Loucy (cell line): ENCODE measurements around the gene CHN2.
"Not testable (repeated sequence)": the region's sequence is repeated elsewhere in the genome, so short reads cannot be mapped to it uniquely, and the experiment has no call there.

Experiments
- H2AFZ ChIP-seq: fragments of 200-600 bp; sonication (generic); 2 replicates; pipeline ENCODE4 v1.6.0; 2016; ENCODE audit warnings: antibody characterized with exemption, mild to moderate bottlenecking, low read length, moderate library complexity
- H3F3A ChIP-seq: fragments of 200-600 bp; 2 replicates; pipeline ENCODE4 v1.6.0; 2016; ENCODE audit warnings: antibody characterized with exemption, low read depth, mild to moderate bottlenecking
- H3K27me3 ChIP-seq: fragments of 200-600 bp; sonication (generic); 2 replicates; pipeline ENCODE4 v1.6.1; 2014; ENCODE audit warnings: low read length, mild to moderate bottlenecking; ENCODE audit not compliant: insufficient read depth, poor library complexity, severe bottlenecking
- H3K36me3 ChIP-seq: fragments of 200-600 bp; sonication (generic); 2 replicates; pipeline ENCODE4 v1.6.1; 2016; ENCODE audit warnings: low read length; ENCODE audit not compliant: insufficient read depth
- H3K4me1 ChIP-seq: fragments of 200-600 bp; sonication (generic); 2 replicates; pipeline ENCODE4 v1.5.1; 2014; ENCODE audit warnings: low read length, mild to moderate bottlenecking; ENCODE audit not compliant: insufficient read depth, poor library complexity, severe bottlenecking
- H3K4me2 ChIP-seq: fragments of 200-600 bp; sonication (generic); 2 replicates; pipeline ENCODE4 v1.6.0; 2014; ENCODE audit warnings: antibody characterized with exemption, low read length, low read depth, mild to moderate bottlenecking; ENCODE audit not compliant: poor library complexity, severe bottlenecking
- H3K4me3 ChIP-seq: fragments of 200-600 bp; sonication (generic); 2 replicates; pipeline ENCODE4 v1.5.1; 2014; ENCODE audit warnings: low read length, mild to moderate bottlenecking, mixed read lengths; ENCODE audit not compliant: poor library complexity, severe bottlenecking
- H3K79me2 ChIP-seq: fragments of 200-600 bp; sonication (generic); 2 replicates; pipeline ENCODE4 v1.6.1; 2014; ENCODE audit warnings: low read length; ENCODE audit not compliant: insufficient read depth
- H3K9ac ChIP-seq: fragments of 200-600 bp; sonication (generic); 2 replicates; pipeline ENCODE4 v1.6.0; 2014; ENCODE audit warnings: mild to moderate bottlenecking, low read depth, low read length, moderate library complexity; ENCODE audit not compliant: poor library complexity, severe bottlenecking
- H3K9me2 ChIP-seq: fragments of 200-600 bp; sonication (generic); replicated peaks from 2 replicates; pipeline ENCODE4 v1.6.1; 2016; ENCODE audit warnings: low read depth, low read length, mixed read lengths
- H3K9me3 ChIP-seq: fragments of 200-600 bp; sonication (generic); 2 replicates; pipeline ENCODE4 v1.6.1; 2014; ENCODE audit warnings: mild to moderate bottlenecking, antibody characterized with exemption, low read length, low read depth; ENCODE audit not compliant: insufficient read depth
- H4K20me1 ChIP-seq: fragments of 200-600 bp; sonication (generic); 2 replicates; pipeline ENCODE4 v1.6.0; 2014; ENCODE audit warnings: antibody characterized with exemption, low read length, mild to moderate bottlenecking; ENCODE audit not compliant: insufficient read depth, poor library complexity, severe bottlenecking
- EZH2phosphoT487 ChIP-seq: fragments of 200-600 bp; IDR thresholded peaks from 2 replicates; pipeline ENCODE4 v1.6.1; 2018; ENCODE audit warnings: antibody characterized with exemption, mild to moderate bottlenecking, moderate library complexity, borderline replicate concordance
- TF ChIP-seq, protein P1 (sequence below): fragments of 200-600 bp; sonication (generic); conservative IDR thresholded peaks from 2 replicates; pipeline ENCODE4 v1.5.1; 2014; ENCODE audit warnings: mild to moderate bottlenecking, antibody characterized with exemption, low read length

The CHN2 gene

DNA sequence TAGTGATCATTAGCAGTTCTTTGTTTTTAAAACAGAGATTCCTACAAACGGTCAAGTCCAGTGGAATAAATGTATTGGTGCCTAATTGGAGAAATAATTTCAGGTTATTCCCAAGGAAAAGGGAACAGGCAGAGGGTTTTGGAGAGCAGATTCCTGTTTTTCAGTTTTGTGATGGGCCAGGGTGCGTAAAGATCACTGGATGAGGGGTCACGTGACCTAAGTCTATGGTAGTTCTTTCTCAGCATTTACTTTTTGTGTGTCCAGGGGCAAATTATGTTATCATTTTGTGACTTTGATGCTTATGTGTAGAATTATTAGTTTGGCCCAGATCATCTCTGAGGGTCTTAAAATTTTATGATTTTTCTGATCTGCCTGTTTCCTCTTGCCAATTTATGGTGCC, 15.2 kb downstream of the CHN2 start:
- H3K79me2 ChIP-seq = peaks cover 27% of the 10 kb centered on the region
- H3K27me3 ChIP-seq = no peaks in the 10 kb centered on the region
- no peaks in the 10 kb centered on the region for H3K9me2 ChIP-seq

DNA sequence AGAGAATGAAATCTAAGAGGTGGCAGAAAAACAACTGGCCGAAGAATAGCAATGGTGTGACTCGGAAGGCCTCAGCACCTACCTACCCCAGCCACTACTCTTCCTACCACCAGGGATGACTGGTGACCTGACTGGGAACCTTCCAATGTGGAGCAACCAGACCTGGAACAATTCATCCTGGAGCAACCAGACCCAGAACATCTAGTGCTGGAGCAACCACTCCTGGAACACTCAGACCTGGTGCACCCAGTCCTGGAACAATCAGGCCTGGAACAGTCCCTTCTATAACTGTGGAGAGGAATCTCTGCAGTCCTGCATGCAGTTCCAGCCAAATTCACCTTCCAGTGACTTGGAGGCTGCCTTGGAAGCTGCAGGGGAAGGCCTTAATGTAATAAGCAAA, 18.2 kb downstream of the CHN2 start:
- H3K9me3 ChIP-seq, H3K36me3 ChIP-seq: not testable (repeated sequence)
- H3K79me2 ChIP-seq = peaks cover 23% of the 10 kb centered on the region

More for the DNA sequence above, 15.2 kb downstream of the CHN2 start:
- TF ChIP-seq EZH2phosphoT487 = no peak
- TF ChIP-seq, protein P1, sequence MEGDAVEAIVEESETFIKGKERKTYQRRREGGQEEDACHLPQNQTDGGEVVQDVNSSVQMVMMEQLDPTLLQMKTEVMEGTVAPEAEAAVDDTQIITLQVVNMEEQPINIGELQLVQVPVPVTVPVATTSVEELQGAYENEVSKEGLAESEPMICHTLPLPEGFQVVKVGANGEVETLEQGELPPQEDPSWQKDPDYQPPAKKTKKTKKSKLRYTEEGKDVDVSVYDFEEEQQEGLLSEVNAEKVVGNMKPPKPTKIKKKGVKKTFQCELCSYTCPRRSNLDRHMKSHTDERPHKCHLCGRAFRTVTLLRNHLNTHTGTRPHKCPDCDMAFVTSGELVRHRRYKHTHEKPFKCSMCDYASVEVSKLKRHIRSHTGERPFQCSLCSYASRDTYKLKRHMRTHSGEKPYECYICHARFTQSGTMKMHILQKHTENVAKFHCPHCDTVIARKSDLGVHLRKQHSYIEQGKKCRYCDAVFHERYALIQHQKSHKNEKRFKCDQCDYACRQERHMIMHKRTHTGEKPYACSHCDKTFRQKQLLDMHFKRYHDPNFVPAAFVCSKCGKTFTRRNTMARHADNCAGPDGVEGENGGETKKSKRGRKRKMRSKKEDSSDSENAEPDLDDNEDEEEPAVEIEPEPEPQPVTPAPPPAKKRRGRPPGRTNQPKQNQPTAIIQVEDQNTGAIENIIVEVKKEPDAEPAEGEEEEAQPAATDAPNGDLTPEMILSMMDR = no peak
- H3F3A ChIP-seq = no peaks in the 10 kb centered on the region
- peaks cover 36% of the 10 kb centered on the region for H3K4me1 ChIP-seq
- no peak overlapping the region for H3K4me3 ChIP-seq
- H3K4me2 ChIP-seq = no peak overlapping the region
- H3K9me3 ChIP-seq = no peaks in the 10 kb centered on the region
- no peak overlapping the region for H3K9ac ChIP-seq
- no peaks in the 10 kb centered on the region for H3K36me3 ChIP-seq
- no peaks in the 10 kb centered on the region for H4K20me1 ChIP-seq
- H2AFZ ChIP-seq = no peak overlapping the region

DNA sequence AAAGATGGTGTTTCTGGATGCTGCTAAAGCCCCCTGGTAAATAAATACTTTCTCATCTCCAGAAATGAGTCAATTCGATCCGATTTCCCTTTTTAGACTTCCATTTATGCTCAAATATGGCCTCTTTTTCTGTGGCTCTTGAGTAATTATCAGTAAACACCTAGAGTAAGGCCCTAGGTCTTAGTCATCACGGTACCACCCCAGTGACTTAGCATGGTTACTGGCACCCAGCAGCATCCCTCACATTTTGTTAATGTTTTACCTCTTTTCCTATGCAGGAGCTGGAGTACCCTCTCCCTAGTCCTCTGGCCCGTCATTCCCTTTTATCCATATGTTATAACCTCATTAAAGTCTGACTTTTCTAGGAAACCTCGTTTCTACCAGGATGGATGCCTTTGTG, 19.5 kb downstream of the CHN2 start:
- H3F3A ChIP-seq = no peaks in the 10 kb centered on the region

More for the DNA sequence above, 18.2 kb downstream of the CHN2 start:
- not testable (repeated sequence) for H3F3A ChIP-seq, H3K9me2 ChIP-seq, H4K20me1 ChIP-seq, H3K4me3 ChIP-seq, H3K27me3 ChIP-seq, H2AFZ ChIP-seq, H3K9ac ChIP-seq, H3K4me2 ChIP-seq
- peaks cover 24% of the 10 kb centered on the region for H3K4me1 ChIP-seq

DNA sequence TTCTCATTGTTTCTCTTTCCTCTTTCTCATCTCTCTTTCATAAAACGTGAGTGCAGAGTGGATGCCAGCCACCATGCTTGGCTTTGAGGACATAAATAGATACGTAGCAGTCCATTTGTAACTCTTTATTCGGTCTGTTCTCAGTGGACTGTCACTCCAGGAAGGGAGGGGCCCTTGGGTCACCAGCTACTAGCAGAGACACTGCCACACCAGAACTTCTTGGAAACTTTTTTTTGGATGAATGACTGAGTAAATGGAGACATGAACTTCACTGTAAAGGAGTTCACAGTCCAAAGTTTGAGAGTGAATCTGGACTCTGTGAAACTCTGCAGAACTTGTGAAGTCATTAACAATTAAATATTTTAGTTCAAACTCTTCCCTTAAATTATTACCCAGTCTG, 20.2 kb downstream of the CHN2 start:
- no peaks in the 10 kb centered on the region for H4K20me1 ChIP-seq
- H3K4me3 ChIP-seq = no peak overlapping the region
- H3F3A ChIP-seq = no peaks in the 10 kb centered on the region
- H3K79me2 ChIP-seq = peaks cover 9% of the 10 kb centered on the region
- H3K9me2 ChIP-seq = no peaks in the 10 kb centered on the region
- H3K9ac ChIP-seq = no peak overlapping the region
- H3K27me3 ChIP-seq = no peaks in the 10 kb centered on the region
- H3K4me2 ChIP-seq = no peak overlapping the region
- H3K4me1 ChIP-seq = peaks cover 11% of the 10 kb centered on the region
- no peaks in the 10 kb centered on the region for H3K36me3 ChIP-seq
- no peaks in the 10 kb centered on the region for H3K9me3 ChIP-seq
- H2AFZ ChIP-seq = no peak overlapping the region
- TF ChIP-seq EZH2phosphoT487 = no peak
- TF ChIP-seq, protein P1 = no peak

More for the DNA sequence above, 19.5 kb downstream of the CHN2 start:
- H3K9me2 ChIP-seq = no peaks in the 10 kb centered on the region
- H3K79me2 ChIP-seq = peaks cover 12% of the 10 kb centered on the region
- no peaks in the 10 kb centered on the region for H4K20me1 ChIP-seq
- no peak overlapping the region for H3K9ac ChIP-seq
- no peaks in the 10 kb centered on the region for H3K9me3 ChIP-seq
- no peak for TF ChIP-seq EZH2phosphoT487
- TF ChIP-seq, protein P1 = no peak
- no peak overlapping the region for H3K4me2 ChIP-seq
- no peak overlapping the region for H2AFZ ChIP-seq
- H3K4me1 ChIP-seq = peaks cover 11% of the 10 kb centered on the region
- H3K27me3 ChIP-seq = no peaks in the 10 kb centered on the region
- no peak overlapping the region for H3K4me3 ChIP-seq
- H3K36me3 ChIP-seq = no peaks in the 10 kb centered on the region
